Neural cell (in vitro differentiated cells): ENCODE measurements around the gene CNTNAP2.

ENCODE experiments used
- CTCF ChIP-seq: fragments of 450-650 bp; IDR thresholded peaks from 2 replicates; pipeline ENCODE4 v1.5.1; 2014; ENCODE audit warnings: antibody characterized with exemption, mild to moderate bottlenecking, moderate library complexity; ENCODE audit not compliant: poor library complexity, severe bottlenecking
- EP300 ChIP-seq: fragments of 450-650 bp; conservative IDR thresholded peaks from 2 replicates; pipeline ENCODE4 v1.6.1; 2014; ENCODE audit warnings: antibody characterized with exemption, mild to moderate bottlenecking, moderate library complexity; ENCODE audit not compliant: poor library complexity, severe bottlenecking
- POLR2AphosphoS5 ChIP-seq: IDR thresholded peaks from 2 replicates; pipeline ENCODE4 v1.6.1; 2012

GRCh38 chr7:146405737-146406136, 289.1 kb downstream of the CNTNAP2 start:
- TF ChIP-seq CTCF (no peak), POLR2AphosphoS5 (no peak), EP300 (peak; percentile 57)
